H1 (cell line): Measurements from ENCODE around the gene LRCH1. TPM values are rescaled to one million over a fixed set of nuclear protein-coding genes. Genes with fewer than 3 reads are reported as not detected.

Source experiments
- CTCF ChIA-PET: fragments of 300-600 bp; sonication (Branson Sonifier 250); formaldehyde crosslinking; loops from one replicate; lab custom pipeline; 2021; ENCODE audit not compliant: partially characterized antibody; lab: Charles Lee
- POLR2A ChIA-PET: fragments of 300-600 bp; sonication (Branson Sonifier 250); formaldehyde crosslinking; loops from one replicate; lab custom pipeline; 2021; ENCODE audit warnings: inconsistent platforms; ENCODE audit not compliant: partially characterized antibody; lab: Charles Lee
- DNase-seq, 2 experiments: peaks; one replicate each; pipeline versions ENCODE4 v3.0.0 to v3.0.0-alpha.2; 2010 to 2022; ENCODE audit warnings: low spot score in 2 of 2, low read depth in 1 of 2, mixed read lengths in 1 of 2
- FAIRE-seq: peaks from 2 replicates; lab custom pipeline; 2011; peaks lifted over from hg19 to GRCh38; lab: Jason Lieb, UNC
- H2AFZ ChIP-seq: 2 replicates; pipeline ENCODE4 v1.8.1; 2012; ENCODE audit warnings: low read length, inconsistent platforms
- H2AK5ac ChIP-seq: 2 replicates; pipeline ENCODE4 v1.6.1; 2013; ENCODE audit warnings: low read depth, low read length
- H2BK120ac ChIP-seq: replicated peaks from 2 replicates; pipeline ENCODE3; 2013; ENCODE audit warnings: low read depth, low read length, inconsistent platforms
- H2BK12ac ChIP-seq: 2 replicates; pipeline ENCODE4 v1.6.1; 2013; ENCODE audit warnings: low read depth, low read length
- H2BK15ac ChIP-seq: 2 replicates; pipeline ENCODE4 v1.6.1; 2013; ENCODE audit warnings: low read length
- H2BK20ac ChIP-seq: 2 replicates; pipeline ENCODE4 v1.6.1; 2013; ENCODE audit warnings: low read length
- H2BK5ac ChIP-seq: 2 replicates; pipeline ENCODE4 v1.6.1; 2013; ENCODE audit warnings: low read depth, low read length
- H3K14ac ChIP-seq: 2 replicates; pipeline ENCODE4 v1.6.1; 2013; ENCODE audit warnings: inconsistent platforms; ENCODE audit not compliant: insufficient read length
- H3K18ac ChIP-seq: 2 replicates; pipeline ENCODE4 v1.6.1; 2013; ENCODE audit warnings: low read length; ENCODE audit errors: extremely low read depth
- H3K23ac ChIP-seq: 2 replicates; pipeline ENCODE4 v1.6.1; 2013; ENCODE audit warnings: inconsistent platforms; ENCODE audit not compliant: insufficient read length
- H3K23me2 ChIP-seq: 2 replicates; pipeline ENCODE4 v1.6.1; 2013; ENCODE audit warnings: low read depth, low read length
- H3K27ac ChIP-seq: 2 replicates; pipeline ENCODE4 v1.6.1; 2011; ENCODE audit warnings: low read depth, low read length, inconsistent platforms
- H3K27me3 ChIP-seq, 4 experiments: replicated peaks in 1 of 4; 1 replicate in 1 of 4; 2 replicates in 3 of 4; pipeline versions ENCODE4 v1.6.1 to v1.8.1; 2011 to 2013; ENCODE audit warnings: low read length in 3 of 4, mild to moderate bottlenecking in 3 of 4, inconsistent platforms in 2 of 4, mixed read lengths in 2 of 4, moderate library complexity in 1 of 4; ENCODE audit not compliant: control insufficient read depth in 3 of 4, insufficient read depth in 3 of 4; ENCODE audit errors: extremely low read depth in 1 of 4
- H3K36me3 ChIP-seq, 4 experiments: 2 replicates each; pipeline versions ENCODE4 v1.6.1 to v1.8.1; 2011 to 2013; ENCODE audit warnings: mild to moderate bottlenecking in 4 of 4, low read length in 3 of 4, moderate library complexity in 2 of 4, control low read depth in 1 of 4, inconsistent platforms in 1 of 4; ENCODE audit not compliant: insufficient read depth in 4 of 4, control insufficient read depth in 2 of 4
- H3K4ac ChIP-seq: replicated peaks from 2 replicates; pipeline ENCODE3; 2013; ENCODE audit warnings: low read length, low read depth, mixed read lengths, inconsistent platforms; ENCODE audit not compliant: insufficient read length
- H3K4me1 ChIP-seq, 4 experiments: replicated peaks in 1 of 4; 1 replicate in 1 of 4; 2 replicates in 3 of 4; pipeline versions ENCODE4 v1.6.1 to v1.8.1; 2011 to 2013; ENCODE audit warnings: low read length in 3 of 4, inconsistent platforms in 2 of 4, mixed read lengths in 1 of 4; ENCODE audit not compliant: insufficient read depth in 4 of 4, control insufficient read depth in 3 of 4
- H3K4me2 ChIP-seq, 2 experiments: 2 replicates each; pipeline versions ENCODE4 v1.6.1 to v1.8.1; 2011 to 2013; ENCODE audit warnings: low read depth in 2 of 2, low read length in 2 of 2, control low read depth in 1 of 2, inconsistent platforms in 1 of 2, mild to moderate bottlenecking in 1 of 2; ENCODE audit not compliant: insufficient read depth in 1 of 2
- H3K4me3 ChIP-seq, 4 experiments: fragments of 200-600, 300-600 bp in 1 of 4; sonication (generic), shearing (Covaris generic), sonication (Bioruptor Twin) in 1 of 4; 2 replicates each; pipeline versions ENCODE4 v1.5.1 to v1.8.1; 2011 to 2016; ENCODE audit warnings: low read length in 4 of 4, low read depth in 3 of 4, control low read depth in 2 of 4, inconsistent platforms in 2 of 4, mild to moderate bottlenecking in 2 of 4, mixed read lengths in 1 of 4, moderate library complexity in 1 of 4; ENCODE audit not compliant: insufficient read depth in 2 of 4; ENCODE audit errors: extremely low read depth in 1 of 4
- H3K56ac ChIP-seq: replicated peaks from 2 replicates; pipeline ENCODE3; 2013; ENCODE audit warnings: low read depth, mild to moderate bottlenecking, mixed read lengths, low read length, inconsistent platforms; ENCODE audit not compliant: insufficient read length
- H3K79me1 ChIP-seq: 2 replicates; pipeline ENCODE4 v1.6.1; 2013; ENCODE audit warnings: low read depth, low read length, control low read depth
- H3K79me2 ChIP-seq, 2 experiments: 2 replicates each; pipeline versions ENCODE4 v1.6.1 to v1.8.1; 2012 to 2013; ENCODE audit warnings: low read length in 2 of 2, mild to moderate bottlenecking in 2 of 2, inconsistent platforms in 1 of 2; ENCODE audit not compliant: insufficient read depth in 2 of 2, control insufficient read depth in 1 of 2
- H3K9ac ChIP-seq, 4 experiments: replicated peaks in 1 of 4; 1 replicate in 1 of 4; 2 replicates in 3 of 4; pipeline versions ENCODE4 v1.6.1 to v1.8.1; 2011 to 2013; ENCODE audit warnings: low read depth in 3 of 4, low read length in 3 of 4, control low read depth in 2 of 4, mild to moderate bottlenecking in 2 of 4, moderate library complexity in 2 of 4, inconsistent platforms in 1 of 4; ENCODE audit errors: extremely low read depth in 1 of 4
- H3K9me3 ChIP-seq, 2 experiments: 2 replicates each; pipeline versions ENCODE4 v1.6.1 to v1.8.1; 2012 to 2013; ENCODE audit warnings: mild to moderate bottlenecking in 2 of 2, moderate library complexity in 2 of 2, control low read depth in 1 of 2, inconsistent platforms in 1 of 2, low read depth in 1 of 2, low read length in 1 of 2, mixed read lengths in 1 of 2; ENCODE audit not compliant: insufficient read depth in 2 of 2
- H4K20me1 ChIP-seq, 2 experiments: replicated peaks in 1 of 2; 2 replicates each; pipeline versions ENCODE3 to v1.8.1; 2011 to 2013; ENCODE audit warnings: inconsistent platforms in 2 of 2, low read length in 2 of 2, mild to moderate bottlenecking in 1 of 2; ENCODE audit not compliant: insufficient read depth in 2 of 2, control insufficient read depth in 1 of 2
- H4K5ac ChIP-seq: 2 replicates; pipeline ENCODE4 v1.6.1; 2013; ENCODE audit warnings: low read length, low read depth, mixed read lengths, inconsistent platforms; ENCODE audit not compliant: insufficient read length
- H4K8ac ChIP-seq: 2 replicates; pipeline ENCODE4 v1.8.0; 2013; ENCODE audit warnings: mild to moderate bottlenecking, moderate library complexity, low read length, inconsistent platforms; ENCODE audit not compliant: insufficient read depth; ENCODE audit errors: extremely low read depth
- H4K91ac ChIP-seq: replicated peaks from 2 replicates; pipeline ENCODE3; 2013; ENCODE audit warnings: low read length, mixed read lengths, inconsistent platforms; ENCODE audit not compliant: insufficient read length
- BCL11A ChIP-seq, 2 experiments: IDR thresholded peaks; one replicate each; pipeline ENCODE4 v1.6.1; 2011; ENCODE audit warnings: low read depth in 2 of 2, low read length in 2 of 2, mild to moderate bottlenecking in 2 of 2
- CBX8 ChIP-seq: fragments of 300-800, 300-1000 bp; sonication (generic); IDR thresholded peaks from 2 replicates; pipeline ENCODE4 v1.7.1; 2016; ENCODE audit warnings: low read depth, low read length, borderline replicate concordance
- PHF8 ChIP-seq: fragments of 200-600 bp; sonication (generic); conservative IDR thresholded peaks from 2 replicates; pipeline ENCODE4 v1.7.1; 2012; ENCODE audit warnings: low read depth, mild to moderate bottlenecking, inconsistent platforms, low read length, moderate library complexity
- RFX5 ChIP-seq: IDR thresholded peaks from 2 replicates; pipeline ENCODE4 v1.6.1; 2011; ENCODE audit warnings: low read depth, low read length, improper control_type of control experiment, borderline replicate concordance
- SP1 ChIP-seq: IDR thresholded peaks from 2 replicates; pipeline ENCODE4 v1.6.1; 2011; ENCODE audit warnings: low read depth, low read length
- SP2 ChIP-seq: IDR thresholded peaks from 2 replicates; pipeline ENCODE4 v1.6.1; 2012; ENCODE audit warnings: mild to moderate bottlenecking, low read length, inconsistent platforms
- TCF12 ChIP-seq: IDR thresholded peaks from 2 replicates; pipeline ENCODE4 v1.6.1; 2011; ENCODE audit warnings: low read depth, mild to moderate bottlenecking, low read length
- WGBS, 2 experiments: shearing (Covaris generic) in 1 of 2; methylation state at CpG; one replicate each; pipeline versions ENCODE4 v1.1.6 to v1.1.7; 2013 to 2015; ENCODE audit warnings: low lambda C conversion rate in 2 of 2, mixed read lengths in 2 of 2, inconsistent platforms in 1 of 2, low coverage in 1 of 2, missing lambda C conversion rate in 1 of 2; ENCODE audit not compliant: insufficient replicate concordance in 2 of 2, insufficient coverage in 1 of 2, insufficient read length in 1 of 2; ENCODE audit errors: extremely low coverage in 1 of 2, missing lambda C conversion rate in 1 of 2; 5-methylcytosine and 5-hydroxymethylcytosine counted together
- polyA plus RNA-seq, 7 experiments: library from polyadenylated mRNA; depleted of rRNA in 3 of 7; stranded (reverse) in 5 of 7; unstranded in 2 of 7; fragments of >200 nt in 5 of 7; fragments of 200-250 nt in 2 of 7; gene quantifications; 1 replicate in 5 of 7; 2 replicates in 1 of 7; 4 replicates in 1 of 7; pipeline versions ENCODE4 v1.2.1 to v1.2.3, GENCODE V29; 2011 to 2013; ENCODE audit warnings: missing spikeins in 2 of 7, mixed read lengths in 2 of 7
- total RNA-seq: library from RNA; stranded (reverse); fragmentation: NEBNext Ultra II Directional; extraction: Animal tissue kit (Norgen Biotek cat#: 25700); gene quantifications from 2 replicates; pipeline ENCODE4 v1.2.1, GENCODE V29; 2021
- TF ChIP-seq, protein P1 (sequence below): IDR thresholded peaks from 2 replicates; pipeline ENCODE4 v1.6.1; 2012; ENCODE audit warnings: inconsistent platforms

The LRCH1 gene
- total and polyA plus RNA-seq, 2 of the 8 experiments (the other 6 are each of a cell fraction or from before 2014, with no cell fraction given): 3.0 to 10.1 TPM

DNA sequence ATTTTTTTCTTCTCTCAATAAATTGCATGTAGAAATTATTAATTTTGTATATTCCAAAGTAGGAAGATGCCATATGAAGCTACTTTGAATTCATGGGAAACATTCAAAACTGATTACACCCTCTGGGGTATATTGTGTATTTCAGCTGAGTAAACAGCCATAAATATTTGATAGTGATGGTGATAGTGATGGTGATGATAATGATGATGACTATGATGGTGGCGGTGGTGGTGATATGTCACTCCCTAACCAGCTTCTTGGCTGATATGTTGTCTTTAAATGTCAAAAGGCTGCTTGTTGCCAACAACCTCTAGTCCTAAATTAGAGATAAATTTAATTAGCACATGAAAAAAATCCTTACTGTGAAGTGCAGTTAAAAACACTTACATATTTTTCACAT, 102.0 kb downstream of the LRCH1 start:
- Histone ChIP-seq H3K79me1 (no peaks in the 10 kb centered on the region), H2BK15ac (no peak overlapping the region), H3K9me3 (no peaks in the 10 kb centered on the region), H2BK12ac (no peak overlapping the region), H4K20me1 (no peaks in the 10 kb centered on the region), H3K23ac (no peak overlapping the region), H2BK5ac (no peak overlapping the region), H2AFZ (no peak overlapping the region), H3K4me1 (no peaks in the 10 kb centered on the region), H3K9ac (no peak overlapping the region), H3K79me2 (0 out of 4 replicates have a peak, but pooled peaks cover 0 to 7% of the 10 kb centered on the region in 2 experiments), H4K91ac (no peak overlapping the region)
- 90% methylated on average over 1 of the region's 1 CpG; no CpG with 5 or more reads in 1 of the 2 experiments for WGBS, 2 experiments
- DNase-seq: no peak
- TF ChIP-seq PHF8 (no peak), SP1 (no peak), SP2 (no peak), CBX8 (no peak), TCF12 (no peak), RFX5 (no peak), BCL11A (IDR thresholded peaks at IDR 0.05; ENCODE audit: low read depth in 2 of 2, low read length in 2 of 2) (no peak)
- TF ChIP-seq, protein P1, sequence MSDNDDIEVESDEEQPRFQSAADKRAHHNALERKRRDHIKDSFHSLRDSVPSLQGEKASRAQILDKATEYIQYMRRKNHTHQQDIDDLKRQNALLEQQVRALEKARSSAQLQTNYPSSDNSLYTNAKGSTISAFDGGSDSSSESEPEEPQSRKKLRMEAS: no peak
- TF ChIP-seq, all 59 proteins: peak for 0
- Histone ChIP-seq H4K5ac (no peak overlapping the region), H3K36me3 (no peaks in the 10 kb centered on the region), H2BK120ac (no peak overlapping the region), H3K4me3 (no peak overlapping the region), H3K56ac (no peak overlapping the region), H4K8ac (no peak overlapping the region), H3K27me3 (no peaks in the 10 kb centered on the region), H3K18ac (no peak overlapping the region), H3K23me2 (no peaks in the 10 kb centered on the region), H2BK20ac (no peak overlapping the region), H3K14ac (no peak overlapping the region), H3K4me2 (no peak overlapping the region), H3K27ac (no peak overlapping the region), H2AK5ac (no peak overlapping the region), H3K4ac (no peak overlapping the region)
- ChIA-PET CTCF (interaction anchor here (1.0 to 1.5 kb wide), 4 partner anchors 10 to 103 kb away, joined by 3 to 5 read pairs (median 4); no protein-coding TSS in a partner anchor), POLR2A (no interaction called here)
- no peak for FAIRE-seq
